A549 (cell line): Measurements from ENCODE around the gene IL33. TPM values are rescaled to one million over a fixed set of nuclear protein-coding genes. Genes with fewer than 3 reads are reported as not detected.

Experiments
- ATAC-seq, 2 experiments: fragments of 200-7000 bp in 1 of 2; fragments of >200 bp in 1 of 2; cut with Nextera tagmentation in 1 of 2; cut with Tn5 transposase in 1 of 2; 3 replicates each; pipeline versions ENCODE4 v1.8.0 to v1.9.1; 2018 to 2020; ENCODE audit warnings: mild to moderate bottlenecking in 1 of 2, moderate library complexity in 1 of 2
- CTCF ChIA-PET: fragments of 300-600 bp; sonication (Branson Sonifier 250); formaldehyde crosslinking; extraction: SDS; loops from one replicate; lab custom pipeline; 2021; ENCODE audit warnings: antibody characterized with exemption, inconsistent platforms; lab: Yijun Ruan, JAX
- POLR2A ChIA-PET: fragments of 350-600 bp; formaldehyde crosslinking; extraction: SDS; loops from one replicate; lab custom pipeline; 2021; ENCODE audit warnings: antibody characterized with exemption, inconsistent platforms; lab: Yijun Ruan, JAX
- DNase-seq, 2 experiments: peaks; one replicate each; pipeline versions ENCODE4 v3.0.0 to v3.0.0-alpha.2; 2011 to 2016; ENCODE audit warnings: low read depth in 1 of 2, low spot score in 1 of 2
- FAIRE-seq: peaks from 2 replicates; lab custom pipeline; 2011; peaks lifted over from hg19 to GRCh38; lab: Jason Lieb, UNC
- H3K27ac ChIP-seq, 2 experiments: fragments of >200 bp; sonication (Bioruptor Twin); formaldehyde crosslinking; 3 replicates each; pipeline ENCODE4 v1.5.1; 2016 to 2017
- H3K4me1 ChIP-seq: fragments of >200 bp; sonication (Bioruptor Twin); formaldehyde crosslinking; 3 replicates; pipeline ENCODE4 v1.6.1; 2016
- H3K4me2 ChIP-seq: fragments of >200 bp; sonication (Bioruptor Twin); formaldehyde crosslinking; 3 replicates; pipeline ENCODE4 v1.6.1; 2016
- H3K4me3 ChIP-seq: fragments of >200 bp; sonication (Bioruptor Twin); formaldehyde crosslinking; 3 replicates; pipeline ENCODE4 v1.5.1; 2016
- H3K9me3 ChIP-seq: fragments of >200 bp; sonication (Bioruptor Twin); formaldehyde crosslinking; 3 replicates; pipeline ENCODE4 v1.6.1; 2016
- ATOH8 ChIP-seq: fragments of 250-450 bp; sonication (Bioruptor Pico); IDR thresholded peaks from 2 replicates; pipeline ENCODE4 v1.5.0; 2020; ENCODE audit warnings: low read depth, mild to moderate bottlenecking, moderate library complexity
- CBX2 ChIP-seq: fragments of 200-600 bp; sonication (generic); IDR thresholded peaks from 2 replicates; pipeline ENCODE4 v1.6.1; 2016; ENCODE audit warnings: low read depth, mild to moderate bottlenecking, borderline replicate concordance
- CBX8 ChIP-seq: fragments of 200-600 bp; sonication (generic); IDR thresholded peaks from 2 replicates; pipeline ENCODE4 v1.6.1; 2016
- CEBPB ChIP-seq, 2 experiments: fragments of >200 bp in 1 of 2; sonication (Bioruptor Twin) in 1 of 2; formaldehyde crosslinking in 1 of 2; IDR thresholded peaks; 2 replicates each; pipeline ENCODE4 v1.6.1; 2012 to 2016
- CHD2 ChIP-seq: fragments of 150-350 bp; IDR thresholded peaks from 2 replicates; pipeline ENCODE4 v1.6.1; 2014; ENCODE audit warnings: low read length; ENCODE audit not compliant: partially characterized antibody
- EHMT2 ChIP-seq: fragments of 200-600 bp; sonication (generic); IDR thresholded peaks from 2 replicates; pipeline ENCODE4 v1.6.1; 2016; ENCODE audit warnings: antibody characterized with exemption, low read depth, mild to moderate bottlenecking, moderate library complexity
- EP300 ChIP-seq, 2 experiments: fragments of >200 bp; sonication (Bioruptor Twin); formaldehyde crosslinking; IDR thresholded peaks; 2 replicates in 1 of 2; 3 replicates in 1 of 2; pipeline ENCODE4 v1.6.1; 2016 to 2017
- FOSB ChIP-seq: fragments of 250-450 bp; sonication (Bioruptor Pico); IDR thresholded peaks from 2 replicates; pipeline ENCODE4 v1.5.0; 2020; ENCODE audit warnings: mild to moderate bottlenecking, moderate library complexity
- FOXS1 ChIP-seq: fragments of 250-450 bp; sonication (Bioruptor Pico); IDR thresholded peaks from 2 replicates; pipeline ENCODE4 v1.5.0; 2020; ENCODE audit warnings: mild to moderate bottlenecking, moderate library complexity
- GATA3 ChIP-seq: IDR thresholded peaks from 2 replicates; pipeline ENCODE4 v1.6.1; 2012; ENCODE audit warnings: borderline replicate concordance
- HMGXB4 ChIP-seq: fragments of 250-450 bp; sonication (Bioruptor Pico); IDR thresholded peaks from 2 replicates; pipeline ENCODE4 v1.5.0; 2021; ENCODE audit warnings: mild to moderate bottlenecking, moderate library complexity, borderline replicate concordance
- HOXB13 ChIP-seq: fragments of 250-450 bp; sonication (Bioruptor Pico); IDR thresholded peaks from 2 replicates; pipeline ENCODE4 v1.5.0; 2020; ENCODE audit warnings: low read depth, mild to moderate bottlenecking, moderate library complexity
- JUNB ChIP-seq: fragments of >200 bp; sonication (Bioruptor Twin); formaldehyde crosslinking; IDR thresholded peaks from 2 replicates; pipeline ENCODE4 v1.6.1; 2016
- NPAS2 ChIP-seq: fragments of 250-450 bp; sonication (Bioruptor Pico); IDR thresholded peaks from 2 replicates; pipeline ENCODE4 v1.8.0; 2022; ENCODE audit warnings: mild to moderate bottlenecking, moderate library complexity, borderline replicate concordance
- POLR2AphosphoS2 ChIP-seq: conservative IDR thresholded peaks from 2 replicates; pipeline ENCODE4 v1.6.1; 2012; ENCODE audit warnings: low read length, improper control_type of control experiment, inconsistent platforms
- RARB ChIP-seq: fragments of 250-450 bp; sonication (Bioruptor Pico); IDR thresholded peaks from 2 replicates; pipeline ENCODE4 v1.8.0; 2021; ENCODE audit warnings: mild to moderate bottlenecking, moderate library complexity
- REST ChIP-seq: fragments of 200-600 bp; sonication (generic); IDR thresholded peaks from 2 replicates; pipeline ENCODE4 v1.6.1; 2016; ENCODE audit warnings: antibody characterized with exemption, mild to moderate bottlenecking, moderate library complexity
- TFCP2L1 ChIP-seq: fragments of 250-450 bp; sonication (Bioruptor Pico); IDR thresholded peaks from 2 replicates; pipeline ENCODE4 v1.5.0; 2021; ENCODE audit warnings: mild to moderate bottlenecking
- ZFP36 ChIP-seq: fragments of 450-650 bp; IDR thresholded peaks from 2 replicates; pipeline ENCODE4 v1.6.1; 2014; ENCODE audit warnings: borderline replicate concordance; ENCODE audit not compliant: partially characterized antibody
- WGBS: methylation state at CpG from one replicate; pipeline ENCODE4 v1.1.6; 2017; ENCODE audit errors: missing lambda C conversion rate; 5-methylcytosine and 5-hydroxymethylcytosine counted together
- polyA plus RNA-seq, 4 experiments: library from polyadenylated mRNA; depleted of rRNA in 3 of 4; stranded (reverse); fragments of >200 nt; fragmentation: RNase III in 1 of 4; extraction: RNeasy Plus Mini Kit Qiagen cat#74134 plus additional on column Dnase treatment in 1 of 4; gene quantifications; 2 replicates in 3 of 4; 3 replicates in 1 of 4; pipeline ENCODE4 v1.2.3, GENCODE V29; 2011 to 2017

The IL33 gene
- polyA plus RNA-seq, 2 of the 4 experiments (the other 2 are of a cell fraction) = 0.31 to 0.72 TPM

- CTCF ChIA-PET = interaction anchor here (2.3 kb wide), 1 partner anchor 11 kb away, joined by 9 read pairs; no protein-coding TSS in a partner anchor
- 0 out of 3 replicates have a peak, but pooled peaks cover 3% of the 10 kb centered on the region for H3K4me1 ChIP-seq
- POLR2A ChIA-PET = no interaction called here
- FAIRE-seq (no peak), ATAC-seq (no peak), DNase-seq (no peak)
- no peak overlapping the region for H3K27ac ChIP-seq
- no peak overlapping the region for H3K4me2 ChIP-seq
- H3K4me3 ChIP-seq = no peak overlapping the region
- peaks cover 10% of the 10 kb centered on the region for H3K9me3 ChIP-seq
- TF ChIP-seq CBX8 (no peak), EHMT2 (no peak), HOXB13 (no peak), GATA3 (no peak), REST (peak; percentile 29; the same call in 1 of the 2 replicates)
These were observed 28.3 kb upstream of the IL33 start for GRCh38 chr9:6187272-6187671.

- ATAC-seq = no peak
- POLR2A ChIA-PET = no interaction called here
These were observed 27.1 kb upstream of the IL33 start for GRCh38 chr9:6188466-6188865.

GRCh38 chr9:6188906-6189305, 26.7 kb upstream of the IL33 start:
- no peak overlapping the region for H3K4me3 ChIP-seq
- ChIA-PET POLR2A (no interaction called here), CTCF (interaction anchor here (2.3 kb wide), 1 partner anchor 10 kb away, joined by 9 read pairs; no protein-coding TSS in a partner anchor)
- H3K4me2 ChIP-seq = no peak overlapping the region
- FAIRE-seq = no peak
- no peak for DNase-seq
- no peak overlapping the region for H3K27ac ChIP-seq
- WGBS = 67% methylated on average over 3 of the region's 3 CpGs
- no peak for ATAC-seq
- H3K9me3 ChIP-seq = peaks cover 5% of the 10 kb centered on the region; the same call in 2 of the 3 replicates
- no peak for TF ChIP-seq ATOH8 (CRISPR knock-in tag)
- no peak for TF ChIP-seq JUNB
- TF ChIP-seq POLR2AphosphoS2 = no peak
- no peak for TF ChIP-seq NPAS2 (CRISPR knock-in tag)
- TF ChIP-seq CHD2 = no peak
- TF ChIP-seq RARB (CRISPR knock-in tag) = no peak
- no peak for TF ChIP-seq CEBPB (IDR thresholded peaks at IDR 0.05)
- TF ChIP-seq REST = no peak
- TF ChIP-seq ZFP36 = no peak
- no peak for TF ChIP-seq FOXS1 (CRISPR knock-in tag)
- no peak for TF ChIP-seq FOSB (CRISPR knock-in tag)
- TF ChIP-seq CBX2 = no peak
- no peak for TF ChIP-seq EP300 (IDR thresholded peaks at IDR 0.05)
- no peak for TF ChIP-seq TFCP2L1 (CRISPR knock-in tag)
- no peaks in the 10 kb centered on the region for H3K4me1 ChIP-seq

More at GRCh38 chr9:6188466-6188865, 27.1 kb upstream of the IL33 start:
- CTCF ChIA-PET = interaction anchor here (1.2 to 2.3 kb wide), 2 partner anchors 10 to 134 kb away, joined by 5 to 9 read pairs; no protein-coding TSS in a partner anchor
- H3K9me3 ChIP-seq = peaks cover 9% of the 10 kb centered on the region
- TF ChIP-seq HMGXB4 = no peak
- DNase-seq (no peak), FAIRE-seq (no peak)
- no peak overlapping the region for H3K4me3 ChIP-seq
- WGBS = 0% methylated on average over 1 of the region's 1 CpG
- H3K4me2 ChIP-seq = no peak overlapping the region
- H3K27ac ChIP-seq = no peak overlapping the region
- 0 out of 3 replicates have a peak, but pooled peaks cover 1% of the 10 kb centered on the region for H3K4me1 ChIP-seq
